ENCODE results near the gene IDE.
"Not testable (repeated sequence)": the region's sequence is repeated elsewhere in the genome, so short reads cannot be mapped to it uniquely, and the experiment has no call there.

Gene IDE

GRCh38 chr10:92483539-92483938 lies 90.4 kb downstream of the IDE start:
- no peak for DNase-seq

- DNase-seq: no peak
Measured at GRCh38 chr10:92480413-92480812, 93.5 kb downstream of the IDE start.

- no peak for DNase-seq
Measured at GRCh38 chr10:92479547-92479946, 94.3 kb downstream of the IDE start.

- DNase-seq: no peak
Measured at GRCh38 chr10:92478536-92478935, 95.4 kb downstream of the IDE start.

- DNase-seq: no peak
Measured at GRCh38 chr10:92475357-92475868, 98.5 kb downstream of the IDE start.

- DNase-seq: no peak
Measured at GRCh38 chr10:92470026-92470425, 103.9 kb downstream of the IDE start.

GRCh38 chr10:92464364-92464763 lies 109.5 kb downstream of the IDE start:
- no peak for DNase-seq

- no peak for DNase-seq
Measured at GRCh38 chr10:92463582-92463981, 110.3 kb downstream of the IDE start.

GRCh38 chr10:92454955-92455354 lies 118.9 kb downstream of the IDE start:
- DNase-seq: not testable (repeated sequence)

- no peak for DNase-seq
Measured at GRCh38 chr10:92452313-92452712, 121.6 kb downstream of the IDE start.

GRCh38 chr10:92451431-92451830 lies 122.5 kb downstream of the IDE start:
- no peak for DNase-seq

GRCh38 chr10:92450896-92451295 lies 123.0 kb downstream of the IDE start:
- no peak for DNase-seq

GRCh38 chr10:92440578-92440977 lies 133.3 kb downstream of the IDE start:
- no peak for DNase-seq

- no peak for DNase-seq
Measured at GRCh38 chr10:92438220-92438619, 135.7 kb downstream of the IDE start.

GRCh38 chr10:92436611-92437010 lies 137.3 kb downstream of the IDE start:
- no peak for DNase-seq

- DNase-seq: not testable (repeated sequence)
Measured at GRCh38 chr10:92436065-92436464, 137.8 kb downstream of the IDE start.

- no peak for DNase-seq
Measured at GRCh38 chr10:92434385-92434784, 139.5 kb downstream of the IDE start.

- DNase-seq: no peak
Measured at GRCh38 chr10:92432596-92432995, 141.3 kb downstream of the IDE start.

- DNase-seq: no peak
Measured at GRCh38 chr10:92430103-92430502, 143.8 kb downstream of the IDE start.

- DNase-seq: no peak
Measured at GRCh38 chr10:92421550-92421949, 152.3 kb downstream of the IDE start.

- no peak for DNase-seq
Measured at GRCh38 chr10:92420546-92421275, 153.2 kb downstream of the IDE start.

GRCh38 chr10:92419740-92420545 lies 153.9 kb downstream of the IDE start:
- DNase-seq: no peak

GRCh38 chr10:92418891-92419290 lies 155.0 kb downstream of the IDE start:
- no peak for DNase-seq

- no peak for DNase-seq
Measured at GRCh38 chr10:92418221-92418620, 155.7 kb downstream of the IDE start.
